SK-N-SH (cell line): ENCODE results near the gene MAGEB1. TPM values are rescaled to one million over a fixed set of nuclear protein-coding genes. Genes with fewer than 3 reads are reported as not detected.
A peak's percentile ranks its signal among the peaks of the same experiment; 100 is the strongest.

ENCODE experiments used
- CTCF ChIA-PET: fragments of 300-600, 350-600 bp; formaldehyde crosslinking; extraction: SDS; loops from one replicate; lab custom pipeline; 2021; lab: Yijun Ruan, JAX
- POLR2A ChIA-PET: fragments of 350-600 bp; sonication (Branson Sonifier 250); formaldehyde crosslinking; extraction: SDS; loops from one replicate; lab custom pipeline; 2020; ENCODE audit warnings: antibody characterized with exemption, inconsistent platforms; lab: Yijun Ruan, JAX
- DNase-seq: peaks from one replicate; pipeline ENCODE4 v3.0.0; 2012
- H2AFZ ChIP-seq: fragments of 200-600 bp; sonication (generic); 2 replicates; pipeline ENCODE4 v1.8.1; 2016; ENCODE audit warnings: antibody characterized with exemption, mild to moderate bottlenecking, low read depth
- H3F3A ChIP-seq: fragments of 200-600 bp; sonication (generic); replicated peaks from 2 replicates; pipeline ENCODE3; 2016; ENCODE audit warnings: antibody characterized with exemption, mild to moderate bottlenecking; ENCODE audit not compliant: insufficient read depth
- H3K27ac ChIP-seq, 2 experiments: fragments of 200-500 bp in 1 of 2; fragments of 200-600 bp in 1 of 2; sonication (Bioruptor generic) in 1 of 2; sonication (generic), shearing (Covaris generic) in 1 of 2; 2 replicates each; pipeline versions ENCODE4 v1.5.1 to v1.6.1; 2014 to 2016; ENCODE audit warnings: low read depth in 2 of 2, inconsistent platforms in 1 of 2, low read length in 1 of 2, mild to moderate bottlenecking in 1 of 2, mixed read lengths in 1 of 2
- H3K27me3 ChIP-seq: fragments of 200-600 bp; sonication (generic), shearing (Covaris generic); 2 replicates; pipeline ENCODE4 v1.6.1; 2016; ENCODE audit warnings: mixed run types; ENCODE audit not compliant: insufficient read depth
- H3K36me3 ChIP-seq, 2 experiments: fragments of 200-500 bp in 1 of 2; fragments of 200-600 bp in 1 of 2; sonication (Bioruptor generic) in 1 of 2; sonication (generic) in 1 of 2; replicated peaks in 1 of 2; 2 replicates each; pipeline versions ENCODE3 to v1.5.1; 2014 to 2016; ENCODE audit warnings: low read length in 1 of 2, mild to moderate bottlenecking in 1 of 2; ENCODE audit not compliant: insufficient read depth in 2 of 2, control insufficient read depth in 1 of 2
- H3K4me1 ChIP-seq, 2 experiments: fragments of 200-500 bp in 1 of 2; fragments of 200-600 bp in 1 of 2; sonication (Bioruptor generic) in 1 of 2; sonication (generic), shearing (Covaris generic) in 1 of 2; 2 replicates each; pipeline versions ENCODE4 v1.5.1 to v1.6.1; 2014 to 2016; ENCODE audit warnings: low read depth in 1 of 2, low read length in 1 of 2, mixed run types in 1 of 2; ENCODE audit not compliant: insufficient read depth in 2 of 2, control insufficient read depth in 1 of 2
- H3K4me2 ChIP-seq: fragments of 200-600 bp; sonication (generic), shearing (Covaris generic); 2 replicates; pipeline ENCODE4 v1.6.1; 2017; ENCODE audit warnings: mixed run types
- H3K4me3 ChIP-seq, 2 experiments: fragments of 200-500 bp in 1 of 2; fragments of 200-600 bp in 1 of 2; sonication (Bioruptor generic) in 1 of 2; sonication (generic), shearing (Covaris generic) in 1 of 2; 2 replicates each; pipeline versions ENCODE4 v1.5.1 to v1.8.1; 2014 to 2016; ENCODE audit warnings: low read depth in 2 of 2, inconsistent platforms in 1 of 2, low read length in 1 of 2, mild to moderate bottlenecking in 1 of 2, mixed read lengths in 1 of 2, moderate library complexity in 1 of 2
- H3K79me2 ChIP-seq: fragments of 200-600 bp; sonication (generic); 2 replicates; pipeline ENCODE4 v1.8.1; 2017; ENCODE audit warnings: mild to moderate bottlenecking; ENCODE audit not compliant: insufficient read depth
- H3K9ac ChIP-seq: fragments of 200-600 bp; sonication (generic); 2 replicates; pipeline ENCODE4 v1.6.1; 2017; ENCODE audit warnings: mixed run types
- H3K9me2 ChIP-seq: fragments of 200-600 bp; sonication (generic); 2 replicates; pipeline ENCODE4 v1.6.1; 2017; ENCODE audit warnings: mixed run types
- H3K9me3 ChIP-seq: fragments of 200-600 bp; sonication (generic); 2 replicates; pipeline ENCODE4 v1.6.1; 2017; ENCODE audit warnings: mixed run types, mild to moderate bottlenecking, moderate library complexity
- H4K20me1 ChIP-seq: fragments of 200-600 bp; sonication (generic); 2 replicates; pipeline ENCODE4 v1.6.1; 2017; ENCODE audit warnings: mild to moderate bottlenecking, mixed run types; ENCODE audit not compliant: insufficient read depth
- CTCF ChIP-seq: fragments of 200-600 bp; sonication (generic); IDR thresholded peaks from 2 replicates; pipeline ENCODE4 v1.6.1; 2017; ENCODE audit warnings: antibody characterized with exemption, mild to moderate bottlenecking, moderate library complexity
- REST ChIP-seq: IDR thresholded peaks from 2 replicates; pipeline ENCODE4 v1.6.1; 2012; ENCODE audit warnings: mild to moderate bottlenecking, low read depth, low read length, moderate library complexity
- WGBS: methylation state at CpG from one replicate; pipeline ENCODE4 v1.1.6; 2017; ENCODE audit warnings: low lambda C conversion rate; 5-methylcytosine and 5-hydroxymethylcytosine counted together
- polyA plus RNA-seq, 3 experiments: library from polyadenylated mRNA; depleted of rRNA; stranded (reverse); fragments of >200 nt; gene quantifications; 2 replicates each; pipeline ENCODE4 v1.2.3, GENCODE V29; 2012

MAGEB1 gene, protein sequence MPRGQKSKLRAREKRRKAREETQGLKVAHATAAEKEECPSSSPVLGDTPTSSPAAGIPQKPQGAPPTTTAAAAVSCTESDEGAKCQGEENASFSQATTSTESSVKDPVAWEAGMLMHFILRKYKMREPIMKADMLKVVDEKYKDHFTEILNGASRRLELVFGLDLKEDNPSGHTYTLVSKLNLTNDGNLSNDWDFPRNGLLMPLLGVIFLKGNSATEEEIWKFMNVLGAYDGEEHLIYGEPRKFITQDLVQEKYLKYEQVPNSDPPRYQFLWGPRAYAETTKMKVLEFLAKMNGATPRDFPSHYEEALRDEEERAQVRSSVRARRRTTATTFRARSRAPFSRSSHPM
- polyA plus RNA-seq (2012; rRNA removed): 0.02 TPM in 1 of 2 replicates, not detected in the other
- 0.04 and 0.09 TPM in 2 replicates for polyA plus RNA-seq (2012; cell fraction: cytosol; rRNA removed)
- polyA plus RNA-seq (2012; cell fraction: nucleus; rRNA removed): 0.05 TPM in 2 replicates

GRCh38 chrX:30246769-30247489, at the start of gene MAGEB1:
MAGEB1 (plus strand) TSS chrX:30247146; CDS start chrX:30250494, 3,348 bp downstream.
- POLR2A ChIA-PET: no interaction called here
- peak; percentile 24 for DNase-seq

More at GRCh38 chrX:30246769-30247489, at the start of gene MAGEB1:
- 49% methylated on average over 35 of the region's 38 CpGs for WGBS
- TF ChIP-seq REST: no peak
- 0 out of 2 replicates have a peak, but pooled peaks have one; percentile 27 for TF ChIP-seq CTCF
- Histone ChIP-seq H3K9me2 (no peaks in the 10 kb centered on the region), H3K4me3 (no peak within 1 kb of the TSS), H3K4me2 (no peak within 1 kb of the TSS), H3K27me3 (peaks cover 6% of the 10 kb centered on the region; the same call in 1 of the 2 replicates), H3K9ac (no peak within 1 kb of the TSS), H3K79me2 (no peaks in the 10 kb centered on the region), H3K36me3 (no peaks in the 10 kb centered on the region), H3K4me1 (no peaks in the 10 kb centered on the region), H3K27ac (no peak within 1 kb of the TSS), H3K9me3 (no peaks in the 10 kb centered on the region), H4K20me1 (no peaks in the 10 kb centered on the region), H2AFZ (no peak within 1 kb of the TSS), H3F3A (no peaks in the 10 kb centered on the region)
- CTCF ChIA-PET: no interaction called here
